ENCODE measurements around the gene CARD11. TPM values are rescaled to one million over a fixed set of nuclear protein-coding genes. Genes with fewer than 3 reads are reported as not detected.
"Not testable (repeated sequence)": the region's sequence is repeated elsewhere in the genome, so short reads cannot be mapped to it uniquely, and the experiment has no call there.

CARD11 gene
- total RNA-seq, 1 donor from 2014 or later, result 11.0 TPM

- DNase-seq (ENCODE audit: low spot score, unreplicated experiment), result no peak
- peaks cover 1% of the 10 kb centered on the region for H3K36me3 Mint-ChIP-seq (ENCODE audit: insufficient read depth)
- H3K4me3 Mint-ChIP-seq (ENCODE audit: low read depth), result peak overlapping the region; percentile 12
- no peaks in the 10 kb centered on the region for H3K27me3 Mint-ChIP-seq
- H3K4me1 Mint-ChIP-seq (ENCODE audit: low read depth), result peaks cover 38% of the 10 kb centered on the region
- no peak for TF ChIP-seq CTCF (IDR thresholded peaks at IDR 0.05; ENCODE audit: unreplicated experiment)
- peak overlapping the region; percentile 25 for H3K27ac Mint-ChIP-seq
- H3K9me3 Mint-ChIP-seq (ENCODE audit: low read depth), result peaks cover 4% of the 10 kb centered on the region
Measured at GRCh38 chr7:3056234-3057065, 12.8 kb upstream of the CARD11 start.

GRCh38 chr7:3055626-3056025 is 12.0 kb upstream of the CARD11 start:
- no peak overlapping the region for H3K4me3 Mint-ChIP-seq (ENCODE audit: low read depth)
- no peaks in the 10 kb centered on the region for H3K27me3 Mint-ChIP-seq
- no peak for DNase-seq (ENCODE audit: low spot score, unreplicated experiment)
- peaks cover 2% of the 10 kb centered on the region for H3K36me3 Mint-ChIP-seq (ENCODE audit: insufficient read depth)
- peaks cover 38% of the 10 kb centered on the region for H3K4me1 Mint-ChIP-seq (ENCODE audit: low read depth)
- H3K27ac Mint-ChIP-seq, result no peak overlapping the region
- peaks cover 7% of the 10 kb centered on the region for H3K9me3 Mint-ChIP-seq (ENCODE audit: low read depth)
- no peak for TF ChIP-seq CTCF (IDR thresholded peaks at IDR 0.05; ENCODE audit: unreplicated experiment)

GRCh38 chr7:3042861-3043489 is 692 bp downstream of the CARD11 start:
- DNase-seq (ENCODE audit: low spot score, unreplicated experiment), result no peak
- peak overlapping the region; percentile 70 for H3K4me3 Mint-ChIP-seq (ENCODE audit: low read depth)
- peaks cover 3% of the 10 kb centered on the region for H3K9me3 Mint-ChIP-seq (ENCODE audit: low read depth)
- H3K36me3 Mint-ChIP-seq (ENCODE audit: insufficient read depth), result peaks cover 2% of the 10 kb centered on the region
- peaks cover 3% of the 10 kb centered on the region for H3K4me1 Mint-ChIP-seq (ENCODE audit: low read depth)
- H3K27me3 Mint-ChIP-seq, result no peaks in the 10 kb centered on the region
- no peak for TF ChIP-seq CTCF (IDR thresholded peaks at IDR 0.05; ENCODE audit: unreplicated experiment)
- no peak overlapping the region for H3K27ac Mint-ChIP-seq

- Mint-ChIP-seq H3K36me3 (ENCODE audit: insufficient read depth) (peaks cover 2% of the 10 kb centered on the region), H3K27me3 (no peaks in the 10 kb centered on the region), H3K4me1 (ENCODE audit: low read depth) (peaks cover 3% of the 10 kb centered on the region), H3K4me3 (ENCODE audit: low read depth) (peak overlapping the region; percentile 38), H3K27ac (no peak overlapping the region), H3K9me3 (ENCODE audit: low read depth) (peaks cover 3% of the 10 kb centered on the region)
- no peak for TF ChIP-seq CTCF (IDR thresholded peaks at IDR 0.05; ENCODE audit: unreplicated experiment)
- no peak for DNase-seq (ENCODE audit: low spot score, unreplicated experiment)
Measured at GRCh38 chr7:3041986-3042675, 1.5 kb downstream of the CARD11 start.

GRCh38 chr7:3039787-3040186 is 3.9 kb downstream of the CARD11 start:
- H3K27me3 Mint-ChIP-seq, result no peaks in the 10 kb centered on the region
- H3K9me3 Mint-ChIP-seq (ENCODE audit: low read depth), result peaks cover 3% of the 10 kb centered on the region
- peaks cover 3% of the 10 kb centered on the region for H3K4me1 Mint-ChIP-seq (ENCODE audit: low read depth)
- no peak overlapping the region for H3K4me3 Mint-ChIP-seq (ENCODE audit: low read depth)
- peaks cover 4% of the 10 kb centered on the region for H3K36me3 Mint-ChIP-seq (ENCODE audit: insufficient read depth)
- DNase-seq (ENCODE audit: low spot score, unreplicated experiment), result no peak
- no peak overlapping the region for H3K27ac Mint-ChIP-seq
- no peak for TF ChIP-seq CTCF (IDR thresholded peaks at IDR 0.05; ENCODE audit: unreplicated experiment)

- H3K36me3 Mint-ChIP-seq (ENCODE audit: insufficient read depth); H3K9me3 Mint-ChIP-seq (ENCODE audit: low read depth); H3K27ac Mint-ChIP-seq; DNase-seq (ENCODE audit: low spot score, unreplicated experiment); H3K27me3 Mint-ChIP-seq; H3K4me1 Mint-ChIP-seq (ENCODE audit: low read depth); H3K4me3 Mint-ChIP-seq (ENCODE audit: low read depth): not testable (repeated sequence)
Measured at GRCh38 chr7:3038011-3038410, 5.7 kb downstream of the CARD11 start.

Data from progenitor cell of endocrine pancreas (in vitro differentiated cells).